ENCODE results near the gene KCNJ14.

GRCh38 chr19:48442116-48443035 is 13.0 kb upstream of the KCNJ14 start:
- TF ChIP-seq, protein P1, sequence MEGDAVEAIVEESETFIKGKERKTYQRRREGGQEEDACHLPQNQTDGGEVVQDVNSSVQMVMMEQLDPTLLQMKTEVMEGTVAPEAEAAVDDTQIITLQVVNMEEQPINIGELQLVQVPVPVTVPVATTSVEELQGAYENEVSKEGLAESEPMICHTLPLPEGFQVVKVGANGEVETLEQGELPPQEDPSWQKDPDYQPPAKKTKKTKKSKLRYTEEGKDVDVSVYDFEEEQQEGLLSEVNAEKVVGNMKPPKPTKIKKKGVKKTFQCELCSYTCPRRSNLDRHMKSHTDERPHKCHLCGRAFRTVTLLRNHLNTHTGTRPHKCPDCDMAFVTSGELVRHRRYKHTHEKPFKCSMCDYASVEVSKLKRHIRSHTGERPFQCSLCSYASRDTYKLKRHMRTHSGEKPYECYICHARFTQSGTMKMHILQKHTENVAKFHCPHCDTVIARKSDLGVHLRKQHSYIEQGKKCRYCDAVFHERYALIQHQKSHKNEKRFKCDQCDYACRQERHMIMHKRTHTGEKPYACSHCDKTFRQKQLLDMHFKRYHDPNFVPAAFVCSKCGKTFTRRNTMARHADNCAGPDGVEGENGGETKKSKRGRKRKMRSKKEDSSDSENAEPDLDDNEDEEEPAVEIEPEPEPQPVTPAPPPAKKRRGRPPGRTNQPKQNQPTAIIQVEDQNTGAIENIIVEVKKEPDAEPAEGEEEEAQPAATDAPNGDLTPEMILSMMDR (IDR thresholded peaks at IDR 0.05 in 4 of 5, conservative IDR thresholded peaks at IDR 0.05 in 1 of 5): no peak
- no peak for TF ChIP-seq POLR2A (IDR thresholded peaks at IDR 0.05)
